Activated CD4-positive, alpha-beta T cell treated with anti-CD3 and anti-CD28 coated beads, Interleukin-2, amount 50 U/mL, for 24 hours (primary cell): Measurements from ENCODE around the gene MAD2L2.

ENCODE experiments used
- DNase-seq, 2 donors: peaks; one replicate each; pipeline ENCODE4 v3.0.0-alpha.2; 2020; ENCODE audit warnings: low read depth in 1 of 2, low spot score in 1 of 2

The MAD2L2 gene

GRCh38 chr1:11681071-11681771, at the start of gene MAD2L2:
TSS of gene MAD2L2 (minus strand) at chr1:11681148. CDS start at chr1:11680601, 547 bp downstream.
- DNase-seq = peak; percentile 82 to 84

- DNase-seq = no peak
Observed at GRCh38 chr1:11730429-11730891, 49.5 kb upstream of the MAD2L2 start.

GRCh38 chr1:11729498-11730428, 48.8 kb upstream of the MAD2L2 start:
- DNase-seq = no peak

- DNase-seq = no peak
Observed at GRCh38 chr1:11729155-11729497, 48.2 kb upstream of the MAD2L2 start.

GRCh38 chr1:11728126-11728806, 47.3 kb upstream of the MAD2L2 start:
- no peak for DNase-seq

GRCh38 chr1:11727119-11727518, 46.2 kb upstream of the MAD2L2 start:
- no peak for DNase-seq

GRCh38 chr1:11725616-11726015, 44.7 kb upstream of the MAD2L2 start:
- no peak for DNase-seq

- no peak for DNase-seq
Observed at GRCh38 chr1:11722538-11722937, 41.6 kb upstream of the MAD2L2 start.

GRCh38 chr1:11721311-11721710, 40.4 kb upstream of the MAD2L2 start:
- DNase-seq = no peak

GRCh38 chr1:11720525-11720924, 39.6 kb upstream of the MAD2L2 start:
- no peak for DNase-seq

GRCh38 chr1:11720033-11720376, 39.1 kb upstream of the MAD2L2 start:
- DNase-seq = no peak

- DNase-seq = peak; percentile 76 to 79
Observed at GRCh38 chr1:11719313-11720032, 38.5 kb upstream of the MAD2L2 start.

GRCh38 chr1:11714831-11715575, 34.1 kb upstream of the MAD2L2 start:
- DNase-seq = no peak

- no peak for DNase-seq
Observed at GRCh38 chr1:11713095-11713494, 32.1 kb upstream of the MAD2L2 start.

GRCh38 chr1:11712285-11712684, 31.3 kb upstream of the MAD2L2 start:
- DNase-seq = no peak

GRCh38 chr1:11711490-11711889, 30.5 kb upstream of the MAD2L2 start:
- DNase-seq = no peak

GRCh38 chr1:11708554-11709350, 27.8 kb upstream of the MAD2L2 start:
- DNase-seq = no peak

- DNase-seq = no peak
Observed at GRCh38 chr1:11707621-11708276, 26.8 kb upstream of the MAD2L2 start.

- DNase-seq = no peak
Observed at GRCh38 chr1:11706292-11706691, 25.3 kb upstream of the MAD2L2 start.
